Measurements from ENCODE around the gene AEBP1.
A peak's percentile ranks its signal among the peaks of the same experiment; 100 is the strongest.

AEBP1 gene

DNA sequence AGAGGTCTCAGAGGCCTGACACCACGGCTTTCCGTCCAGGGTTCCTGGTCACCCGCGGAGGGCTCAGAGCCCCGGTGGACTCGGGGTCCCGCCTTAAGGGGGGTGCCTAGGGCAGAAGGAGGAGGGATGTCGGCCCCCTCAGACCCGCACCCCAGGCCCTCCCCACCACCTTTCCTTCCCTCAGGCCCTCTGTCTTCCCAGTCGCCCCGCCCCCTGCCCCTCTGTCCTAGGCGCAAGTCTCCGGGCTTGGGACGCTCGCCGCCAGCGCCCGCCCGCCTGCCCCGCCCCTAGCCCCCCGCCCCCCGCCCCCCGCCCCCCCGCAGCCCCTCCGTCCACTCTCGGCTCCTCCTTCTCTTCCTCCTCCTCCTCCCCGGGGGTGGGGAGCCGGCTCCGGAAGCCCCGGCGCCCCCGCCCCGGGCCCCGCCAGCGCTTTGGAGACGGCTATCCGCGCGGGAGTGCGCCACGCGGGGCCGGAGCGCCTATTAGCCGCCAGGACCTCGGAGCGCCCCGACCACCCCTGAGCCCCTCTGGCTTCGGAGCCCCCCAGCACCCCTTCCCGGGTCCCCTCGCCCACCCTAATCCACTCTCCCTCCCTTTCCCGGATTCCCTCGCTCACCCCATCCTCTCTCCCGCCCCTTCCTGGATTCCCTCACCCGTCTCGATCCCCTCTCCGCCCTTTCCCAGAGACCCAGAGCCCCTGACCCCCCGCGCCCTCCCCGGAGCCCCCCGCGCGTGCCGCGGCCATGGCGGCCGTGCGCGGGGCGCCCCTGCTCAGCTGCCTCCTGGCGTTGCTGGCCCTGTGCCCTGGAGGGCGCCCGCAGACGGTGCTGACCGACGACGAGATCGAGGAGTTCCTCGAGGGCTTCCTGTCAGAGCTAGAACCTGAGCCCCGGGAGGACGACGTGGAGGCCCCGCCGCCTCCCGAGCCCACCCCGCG, at the start of gene AEBP1:
AEBP1 (plus strand) TSS at position 423 of the 937 bp plus-strand sequence; CDS start at position 744, 321 bp downstream.
- H3K4me3 Mint-ChIP-seq, result peak within 1 kb of the TSS; percentile 83 to 89 (median 85)
- H3K27ac Mint-ChIP-seq, result peak within 1 kb of the TSS; percentile 62 to 86 (median 73)
- no peak for TF ChIP-seq CTCF (IDR thresholded peaks at IDR 0.05; ENCODE audit: unreplicated experiment in 3 of 3)

GRCh38 chr7:44056681-44057080, 47.5 kb upstream of the AEBP1 start:
- no peak overlapping the region for H3K27ac Mint-ChIP-seq
- H3K9me3 Mint-ChIP-seq, result no peaks in the 10 kb centered on the region
- H3K36me3 Mint-ChIP-seq (ENCODE audit: low read depth), result peaks cover 69% of the 10 kb centered on the region
- TF ChIP-seq CTCF (IDR thresholded peaks at IDR 0.05; ENCODE audit: unreplicated experiment in 3 of 3), result no peak
- no peaks in the 10 kb centered on the region for H3K27me3 Mint-ChIP-seq (ENCODE audit: low read depth)
- no peaks in the 10 kb centered on the region for H3K4me1 Mint-ChIP-seq
- no peak overlapping the region for H3K4me3 Mint-ChIP-seq

More for the DNA sequence above, at the start of gene AEBP1:
- H3K9me3 Mint-ChIP-seq, result no peaks in the 10 kb centered on the region
- H3K36me3 Mint-ChIP-seq (ENCODE audit: low read depth), result no peaks in the 10 kb centered on the region
- peaks cover 5% of the 10 kb centered on the region for H3K27me3 Mint-ChIP-seq (ENCODE audit: low read depth)
- H3K4me1 Mint-ChIP-seq, result peaks cover 42% of the 10 kb centered on the region

DNA sequence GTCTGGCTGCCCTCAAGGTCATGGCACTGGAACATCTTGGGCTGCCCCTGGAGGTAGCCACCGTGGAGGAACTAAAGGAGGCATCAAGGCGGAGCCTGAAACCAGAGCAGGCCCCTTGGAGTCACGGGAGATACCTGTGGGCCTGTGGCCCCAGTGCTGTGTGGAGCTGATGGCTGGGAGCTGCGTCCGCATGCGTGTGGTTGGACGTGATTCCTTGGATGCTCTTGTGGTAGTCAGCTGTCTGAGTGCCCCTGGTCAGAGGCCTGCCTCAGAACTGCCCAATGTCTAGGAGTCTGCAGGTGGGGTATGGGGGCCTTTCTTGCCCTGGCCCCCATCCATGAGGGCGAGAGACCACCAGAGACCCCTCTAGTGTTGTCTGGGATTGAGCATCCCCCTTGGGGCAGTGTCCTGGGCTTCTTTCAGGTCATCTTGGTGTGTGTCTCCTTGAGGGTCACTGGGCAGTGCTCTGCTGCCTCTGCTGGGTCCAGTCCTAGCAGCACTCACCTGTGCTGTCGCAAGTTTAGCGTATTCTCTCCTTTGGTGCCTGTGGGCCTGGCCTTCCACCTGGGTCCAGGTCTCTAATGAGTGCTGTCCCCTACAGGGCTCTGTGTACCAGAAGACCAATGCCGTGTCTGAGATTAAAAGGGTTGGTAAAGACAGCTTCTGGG, 46.8 kb upstream of the AEBP1 start:
- H3K36me3 Mint-ChIP-seq (ENCODE audit: low read depth), result peaks cover 66% of the 10 kb centered on the region
- no peak for TF ChIP-seq CTCF (IDR thresholded peaks at IDR 0.05; ENCODE audit: unreplicated experiment in 3 of 3)
- H3K4me1 Mint-ChIP-seq, result no peaks in the 10 kb centered on the region
- no peaks in the 10 kb centered on the region for H3K9me3 Mint-ChIP-seq
- H3K27me3 Mint-ChIP-seq (ENCODE audit: low read depth), result no peaks in the 10 kb centered on the region
- H3K4me3 Mint-ChIP-seq, result no peak overlapping the region
- H3K27ac Mint-ChIP-seq, result no peak overlapping the region

GRCh38 chr7:44057849-44058758, 46.0 kb upstream of the AEBP1 start:
- Mint-ChIP-seq H3K4me1 (no peaks in the 10 kb centered on the region), H3K4me3 (no peak overlapping the region), H3K27ac (no peak overlapping the region), H3K9me3 (no peaks in the 10 kb centered on the region), H3K36me3 (ENCODE audit: low read depth) (peaks cover 59% of the 10 kb centered on the region), H3K27me3 (ENCODE audit: low read depth) (no peaks in the 10 kb centered on the region)
- TF ChIP-seq CTCF (IDR thresholded peaks at IDR 0.05; ENCODE audit: unreplicated experiment in 3 of 3), result no peak

DNA sequence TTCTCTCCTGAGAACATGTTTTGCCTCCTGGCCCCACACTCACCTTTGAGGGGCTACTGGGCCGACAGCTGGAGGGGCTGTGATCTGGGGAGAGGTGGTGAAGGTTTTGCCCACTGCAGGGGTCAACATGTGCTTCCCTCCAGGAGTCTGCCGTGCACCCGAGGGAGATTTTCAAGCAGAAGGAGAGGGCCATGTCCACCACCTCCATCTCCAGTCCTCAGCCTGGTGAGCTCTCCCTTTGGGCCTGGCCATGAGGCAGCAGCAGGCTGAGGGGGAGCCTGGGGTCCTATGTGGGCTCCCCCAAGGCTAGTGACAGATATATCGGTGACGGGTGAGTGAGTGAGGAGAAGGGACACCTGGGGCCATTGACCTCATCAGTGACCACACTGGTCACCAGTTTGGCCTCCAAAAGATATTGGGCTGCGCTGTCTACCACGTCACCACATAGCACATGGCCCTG, 45.4 kb upstream of the AEBP1 start:
- no peaks in the 10 kb centered on the region for H3K9me3 Mint-ChIP-seq

More for the DNA sequence above, 45.4 kb upstream of the AEBP1 start:
- Mint-ChIP-seq H3K4me3 (no peak overlapping the region), H3K4me1 (no peaks in the 10 kb centered on the region), H3K36me3 (ENCODE audit: low read depth) (peaks cover 57% of the 10 kb centered on the region), H3K27ac (no peak overlapping the region), H3K27me3 (ENCODE audit: low read depth) (no peaks in the 10 kb centered on the region)
- TF ChIP-seq CTCF (IDR thresholded peaks at IDR 0.05; ENCODE audit: unreplicated experiment in 3 of 3), result no peak
